Suprapubic skin (tissue), 4 donors: Measurements from ENCODE around the gene DNAH2.

Source experiments
- POLR2A ChIP-seq, 2 donors: fragments of 450-650 bp; IDR thresholded peaks; one replicate each; pipeline ENCODE4 v1.6.1; 2017; ENCODE audit warnings: antibody characterized with exemption in 2 of 2, mild to moderate bottlenecking in 2 of 2, moderate library complexity in 2 of 2
- POLR2AphosphoS5 ChIP-seq, 3 donors: sonication (generic); formaldehyde crosslinking; IDR thresholded peaks; one replicate each; pipeline ENCODE4 v1.6.1; 2017; ENCODE audit warnings: antibody characterized with exemption in 3 of 3
- TF ChIP-seq, protein P1 (sequence below), 2 donors: fragments of 200-600 bp in 1 of 2; fragments of 450-650 bp in 1 of 2; sonication (generic) in 1 of 2; IDR thresholded peaks; one replicate each; pipeline ENCODE4 v1.5.1; 2016 to 2019; ENCODE audit warnings: antibody characterized with exemption in 2 of 2, mild to moderate bottlenecking in 1 of 2, moderate library complexity in 1 of 2

DNA sequence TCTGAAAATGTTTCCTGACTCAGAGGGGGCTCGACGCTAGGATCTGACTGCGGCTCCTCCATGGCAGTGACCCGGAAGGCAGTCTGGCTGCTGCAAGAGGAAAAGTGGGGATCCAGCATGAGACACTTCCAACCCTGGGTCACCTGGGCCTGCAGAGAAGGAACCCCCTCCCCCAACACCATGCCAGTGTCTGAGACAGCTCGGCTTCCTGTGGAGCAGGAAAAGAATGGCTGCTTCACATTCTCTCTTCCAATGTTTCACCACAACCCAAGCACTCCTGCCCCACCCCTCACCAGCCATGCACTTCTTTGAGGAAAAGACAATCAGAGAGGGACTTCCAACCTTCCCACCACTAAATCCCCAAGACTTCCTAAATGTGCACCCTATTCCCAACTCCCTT is 41.0 kb upstream of the DNAH2 start:
- TF ChIP-seq POLR2AphosphoS5 (IDR thresholded peaks at IDR 0.05) (no peak), POLR2A (IDR thresholded peaks at IDR 0.05) (no peak)
- TF ChIP-seq, protein P1, sequence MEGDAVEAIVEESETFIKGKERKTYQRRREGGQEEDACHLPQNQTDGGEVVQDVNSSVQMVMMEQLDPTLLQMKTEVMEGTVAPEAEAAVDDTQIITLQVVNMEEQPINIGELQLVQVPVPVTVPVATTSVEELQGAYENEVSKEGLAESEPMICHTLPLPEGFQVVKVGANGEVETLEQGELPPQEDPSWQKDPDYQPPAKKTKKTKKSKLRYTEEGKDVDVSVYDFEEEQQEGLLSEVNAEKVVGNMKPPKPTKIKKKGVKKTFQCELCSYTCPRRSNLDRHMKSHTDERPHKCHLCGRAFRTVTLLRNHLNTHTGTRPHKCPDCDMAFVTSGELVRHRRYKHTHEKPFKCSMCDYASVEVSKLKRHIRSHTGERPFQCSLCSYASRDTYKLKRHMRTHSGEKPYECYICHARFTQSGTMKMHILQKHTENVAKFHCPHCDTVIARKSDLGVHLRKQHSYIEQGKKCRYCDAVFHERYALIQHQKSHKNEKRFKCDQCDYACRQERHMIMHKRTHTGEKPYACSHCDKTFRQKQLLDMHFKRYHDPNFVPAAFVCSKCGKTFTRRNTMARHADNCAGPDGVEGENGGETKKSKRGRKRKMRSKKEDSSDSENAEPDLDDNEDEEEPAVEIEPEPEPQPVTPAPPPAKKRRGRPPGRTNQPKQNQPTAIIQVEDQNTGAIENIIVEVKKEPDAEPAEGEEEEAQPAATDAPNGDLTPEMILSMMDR (IDR thresholded peaks at IDR 0.05), result no peak
